SKM-1 treated with dmso at 0.1 percent for 144 hours (cell line): ENCODE data around the gene ZNF799.
"Not testable (repeated sequence)": the region's sequence is repeated elsewhere in the genome, so short reads cannot be mapped to it uniquely, and the experiment has no call there.

Experiments used
- DNase-seq: peaks from one replicate; lab custom pipeline; 2025; ENCODE audit not compliant: unreplicated experiment; lab: John Stamatoyannopoulos, UW

Gene ZNF799

GRCh38 chr19:12400633-12401502 lies at the start of gene ZNF799:
TSS of gene ZNF799 (minus strand) at chr19:12401271. CDS start at chr19:12401070, 201 bp downstream.
- peak; percentile 89 for DNase-seq

GRCh38 chr19:12450844-12451243 lies 49.8 kb upstream of the ZNF799 start:
- no peak for DNase-seq

DNA sequence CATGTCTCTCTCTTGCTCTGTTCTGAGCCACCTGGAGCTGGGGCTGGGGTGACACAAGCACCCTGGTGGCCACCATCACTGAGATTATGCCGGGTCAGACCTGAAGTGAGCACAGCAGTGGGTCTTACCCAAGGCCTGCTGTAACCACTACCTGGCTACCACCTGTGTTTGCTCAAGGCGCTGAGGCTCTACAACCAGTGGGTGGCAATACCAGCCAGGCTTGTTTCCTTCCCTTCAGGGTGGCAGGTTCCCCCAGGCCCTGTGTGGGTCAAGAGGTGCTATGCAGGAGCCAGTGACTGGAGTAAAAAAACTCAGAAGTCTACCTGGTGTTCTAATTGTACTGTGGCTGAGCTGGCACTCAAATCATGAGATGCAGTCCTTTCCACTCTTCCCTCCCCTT lies 47.7 kb upstream of the ZNF799 start:
- DNase-seq: no peak

DNA sequence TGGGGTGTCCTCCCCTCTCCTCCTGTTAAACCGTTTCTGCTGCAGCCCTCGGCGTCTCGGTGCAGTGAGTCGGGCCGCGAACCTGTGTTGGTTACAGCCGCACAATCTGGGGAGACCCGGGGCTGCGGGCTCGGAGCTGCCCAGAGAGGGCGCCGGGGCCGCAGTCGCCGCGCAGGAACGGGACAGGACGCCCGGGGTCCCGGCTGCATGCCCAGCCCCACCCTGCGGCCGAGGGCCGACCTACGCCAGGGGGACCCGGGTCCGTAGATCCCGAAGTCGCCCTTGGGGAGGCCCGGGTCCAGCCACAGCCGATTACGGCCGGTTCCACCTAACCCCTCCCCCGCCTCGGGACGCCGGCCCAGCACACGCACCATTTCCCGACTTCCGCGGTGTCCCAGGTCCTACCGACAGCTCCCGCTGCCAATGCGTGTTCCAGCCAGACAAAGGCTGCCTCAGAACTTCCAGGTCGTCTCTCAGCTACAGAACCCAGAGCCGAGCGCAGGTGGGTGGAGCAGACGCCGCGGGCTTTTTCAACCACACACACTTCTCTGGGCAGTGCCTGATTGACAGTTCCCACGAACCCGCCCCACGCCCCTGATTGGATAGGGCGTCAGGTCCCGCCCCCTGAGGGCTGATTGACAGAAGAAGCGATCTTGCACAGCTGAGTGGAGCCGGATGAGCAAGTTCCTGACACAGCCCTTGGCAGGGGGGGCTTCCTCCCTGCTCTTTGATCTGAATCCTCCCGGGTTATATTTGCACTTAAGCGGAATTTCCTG lies 39.7 kb upstream of the ZNF799 start, which contains the start of gene ZNF443:
Gene ZNF443 (minus strand): TSS at position 481 of the 776 bp plus-strand sequence. CDS start 107 bp downstream, at position 374.
- DNase-seq: peak; percentile 96

DNA sequence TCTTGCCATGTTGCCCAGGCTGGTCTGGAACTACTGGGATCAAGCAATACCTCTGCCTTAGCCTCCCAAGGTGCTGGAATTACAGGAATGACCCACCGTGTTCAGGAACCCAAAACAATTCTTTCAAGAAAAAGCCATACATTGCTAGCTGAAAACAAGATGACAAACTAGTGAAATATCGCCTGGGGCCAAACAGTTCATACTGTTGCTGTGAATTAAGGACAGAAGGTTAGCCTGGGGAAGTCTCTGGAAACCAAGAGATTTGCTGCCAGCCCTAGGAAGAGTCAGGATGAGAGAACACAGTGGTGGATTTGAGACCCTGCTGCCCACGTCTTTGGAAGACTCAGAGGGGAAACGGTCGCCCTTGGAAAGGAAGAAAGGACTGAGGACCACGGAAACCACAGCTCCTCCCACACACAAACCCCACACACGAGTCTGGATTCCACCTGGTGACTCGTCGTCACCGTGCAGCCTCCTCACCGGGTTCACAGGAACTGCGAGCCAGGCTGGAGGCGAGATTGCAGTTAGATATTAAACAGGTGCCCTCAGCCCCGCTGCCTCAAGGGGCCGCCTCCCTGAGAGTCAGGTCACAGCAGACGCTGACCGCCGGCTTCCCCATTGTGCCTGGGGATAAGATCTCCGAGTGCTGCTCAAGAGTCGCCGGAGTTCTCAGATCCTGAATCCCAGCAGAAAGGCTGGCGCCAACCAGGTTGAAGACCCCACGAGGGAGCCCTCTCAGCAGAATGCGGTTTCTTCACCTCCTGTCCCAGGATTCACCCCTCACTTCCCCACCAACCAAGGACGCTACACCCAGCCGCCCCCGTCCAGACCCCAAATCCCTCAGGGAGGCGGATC lies 38.8 kb upstream of the ZNF799 start:
- not testable (repeated sequence) for DNase-seq

- DNase-seq: not testable (repeated sequence)
Observed at GRCh38 chr19:12430726-12431299, 29.7 kb upstream of the ZNF799 start.

- no peak for DNase-seq
Observed at GRCh38 chr19:12425888-12426274, 24.8 kb upstream of the ZNF799 start.

GRCh38 chr19:12425236-12425887 lies 24.3 kb upstream of the ZNF799 start:
- no peak for DNase-seq

GRCh38 chr19:12417273-12417672 lies 16.2 kb upstream of the ZNF799 start:
- not testable (repeated sequence) for DNase-seq

GRCh38 chr19:12411893-12412292 lies 10.8 kb upstream of the ZNF799 start:
- peak; percentile 12 for DNase-seq

DNA sequence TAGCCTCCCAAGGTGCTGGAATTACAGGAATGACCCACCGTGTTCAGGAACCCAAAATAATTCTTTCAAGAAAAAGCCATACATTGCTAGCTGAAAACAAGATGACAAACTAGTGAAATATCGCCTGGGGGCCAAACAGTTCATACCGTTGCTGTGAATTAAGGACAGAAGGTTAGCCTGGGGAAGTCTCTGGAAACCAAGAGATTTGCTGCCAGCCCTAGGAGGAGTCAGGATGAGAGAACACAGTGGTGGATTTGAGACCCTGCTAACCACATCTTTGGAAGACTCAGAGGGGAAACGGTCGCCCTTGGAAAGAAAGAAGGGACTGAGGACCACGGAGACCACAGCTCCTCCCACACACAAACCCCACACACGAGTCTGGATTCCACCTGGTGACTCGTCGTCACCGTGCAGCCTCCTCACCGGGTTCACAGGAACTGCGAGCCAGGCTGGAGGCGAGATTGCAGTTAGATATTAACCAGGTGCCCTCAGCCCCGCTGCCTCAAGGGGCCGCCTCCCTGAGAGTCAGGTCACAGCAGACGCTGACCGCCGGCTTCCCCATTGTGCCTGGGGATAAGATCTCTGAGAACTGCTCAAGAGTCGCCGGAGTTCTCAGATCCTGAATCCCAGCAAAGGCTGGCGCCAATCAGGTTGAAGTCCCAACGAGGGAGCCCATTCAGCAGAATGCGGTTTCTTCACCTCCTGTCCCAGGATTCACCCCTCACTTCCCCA lies 1.0 kb downstream of the ZNF799 start:
- DNase-seq: not testable (repeated sequence)

GRCh38 chr19:12391148-12391547 lies 9.9 kb downstream of the ZNF799 start:
- not testable (repeated sequence) for DNase-seq

DNA sequence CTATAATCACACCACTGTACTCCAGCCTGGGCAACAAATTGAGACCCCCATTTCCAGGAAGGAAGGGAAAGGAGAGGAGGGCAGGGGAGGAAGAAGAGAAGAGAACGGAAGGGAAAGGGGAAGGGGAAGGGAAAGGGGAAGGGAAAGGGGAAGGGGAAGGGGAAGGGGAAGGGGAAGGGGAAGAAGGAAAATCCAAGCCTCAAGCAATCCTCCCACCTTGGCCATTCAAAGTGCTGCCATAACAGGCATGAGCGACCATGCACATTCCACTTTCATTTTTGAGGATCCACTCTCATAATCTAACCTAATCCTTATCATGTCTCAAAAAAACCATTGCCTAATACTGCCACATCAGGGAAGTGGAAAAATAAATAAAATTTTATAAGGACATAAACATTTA lies 14.7 kb downstream of the ZNF799 start:
- not testable (repeated sequence) for DNase-seq

GRCh38 chr19:12380444-12380737 lies 20.7 kb downstream of the ZNF799 start:
- DNase-seq: no peak

GRCh38 chr19:12379732-12380443 lies 21.2 kb downstream of the ZNF799 start:
- no peak for DNase-seq

DNA sequence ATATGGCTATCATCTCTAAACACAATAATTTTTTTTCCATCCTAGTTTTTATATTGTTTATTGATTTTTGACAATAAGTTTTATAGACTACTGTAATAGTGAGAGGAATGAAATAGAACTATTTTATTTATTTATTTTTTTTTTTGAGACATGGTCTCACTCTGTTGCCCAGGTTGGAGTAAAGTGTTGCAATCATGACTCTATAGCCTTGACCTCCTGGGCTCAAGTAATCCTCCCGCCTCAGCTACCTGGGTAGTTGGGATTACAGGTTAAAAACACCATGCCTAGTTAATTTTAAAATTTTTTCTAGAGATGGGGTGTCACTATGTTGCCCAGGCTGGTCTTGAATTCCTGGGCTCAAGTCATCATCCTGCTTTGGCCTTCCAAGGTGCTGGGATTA lies 27.0 kb downstream of the ZNF799 start:
- no peak for DNase-seq

DNA sequence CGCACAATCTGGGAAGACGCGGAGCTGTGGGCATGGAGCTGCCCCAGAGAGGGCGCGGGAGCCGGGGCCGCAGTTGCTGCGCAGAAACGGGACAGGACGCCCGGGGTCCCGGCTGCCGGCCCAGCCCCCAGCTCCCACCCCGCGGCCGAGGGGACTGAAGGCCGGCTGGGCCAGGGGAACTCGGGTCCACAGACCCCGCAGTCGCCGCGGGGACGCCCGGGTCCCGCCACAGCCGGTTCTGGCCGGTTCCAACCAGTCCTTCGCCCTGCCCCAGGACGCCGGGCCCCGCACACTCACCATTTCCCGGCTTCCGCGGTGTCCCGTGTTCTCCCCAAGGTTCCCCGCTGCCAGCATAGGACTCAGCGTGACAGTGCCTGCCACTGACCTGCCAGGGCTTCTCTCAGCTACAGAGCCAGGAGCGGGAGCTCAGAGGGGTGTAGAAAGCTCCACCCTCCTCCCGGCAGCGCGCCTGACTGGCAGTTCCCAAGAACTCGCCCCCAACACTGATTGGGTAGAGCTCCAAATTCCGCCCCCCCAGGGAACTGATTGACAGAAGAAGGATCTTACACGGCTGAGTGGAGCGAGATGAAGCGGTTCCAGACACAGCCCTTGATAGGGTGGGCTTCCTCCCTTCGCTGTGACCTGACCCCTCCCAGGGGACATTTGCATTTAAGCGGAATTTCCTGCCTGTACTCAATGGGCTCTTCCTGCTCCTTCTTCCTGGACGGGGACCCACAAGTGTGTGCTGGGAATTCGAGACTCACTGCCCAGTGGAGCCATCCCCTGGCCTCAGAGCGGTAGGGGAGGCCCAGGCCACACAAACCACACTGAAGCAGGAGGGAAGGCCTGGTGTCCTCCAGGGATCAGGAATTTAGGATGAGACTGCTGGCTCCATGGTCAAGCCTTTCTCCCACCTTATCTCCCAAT lies 35.6 kb downstream of the ZNF799 start, which contains the start of gene ZNF442:
Gene ZNF442 (minus strand): TSS at position 448 of the 927 bp plus-strand sequence. CDS start 2,052 bp downstream, outside the sequence.
- DNase-seq: peak; percentile 94
